Right lobe of liver (tissue), 4 donors: Measurements from ENCODE around the gene TNS1.

Experiments used
- CTCF ChIP-seq, 4 donors: fragments of 200-600 bp in 3 of 4; fragments of 450-650 bp in 1 of 4; IDR thresholded peaks; one replicate each; pipeline versions ENCODE4 v1.5.1 to v1.8.0; 2016 to 2022; ENCODE audit warnings: antibody characterized with exemption in 4 of 4, mild to moderate bottlenecking in 2 of 4
- POLR2A ChIP-seq: fragments of 450-650 bp; IDR thresholded peaks from one replicate; pipeline ENCODE4 v1.6.1; 2017; ENCODE audit warnings: antibody characterized with exemption, mild to moderate bottlenecking
- donor health status: DM: no; HTN: no; CAD: no.
- donor health status: DM: no; HTN: no; CAD: no.
- donor health status: DM: no; HTN: yes; CAD: no.

GRCh38 chr2:217993138-217993537, 9.7 kb downstream of the TNS1 start:
- no peak for TF ChIP-seq CTCF (IDR thresholded peaks at IDR 0.05)
- no peak for TF ChIP-seq POLR2A
